Liver (tissue), 3 donors: ENCODE measurements around the gene NQO2.

ENCODE experiments used
- ATF3 ChIP-seq: IDR thresholded peaks from 2 replicates; pipeline ENCODE4 v1.6.1; 2016; ENCODE audit warnings: antibody characterized with exemption
- EGR1 ChIP-seq, 2 donors: IDR thresholded peaks; 2 replicates each; pipeline ENCODE4 v1.6.1; 2016 to 2018; ENCODE audit warnings: antibody characterized with exemption in 2 of 2, low read depth in 2 of 2
- FOXA1 ChIP-seq: IDR thresholded peaks from 2 replicates; pipeline ENCODE4 v1.6.1; 2016; ENCODE audit warnings: antibody characterized with exemption
- HNF4G ChIP-seq: IDR thresholded peaks from 2 replicates; pipeline ENCODE4 v1.6.1; 2016; ENCODE audit warnings: antibody characterized with exemption
- RAD21 ChIP-seq, 2 donors: IDR thresholded peaks; 2 replicates each; pipeline ENCODE4 v1.6.1; 2016; ENCODE audit warnings: antibody characterized with exemption in 2 of 2, mild to moderate bottlenecking in 2 of 2
- SP1 ChIP-seq: IDR thresholded peaks from 2 replicates; pipeline ENCODE4 v1.6.1; 2018; ENCODE audit warnings: antibody characterized with exemption, mild to moderate bottlenecking
- TAF1 ChIP-seq: conservative IDR thresholded peaks from 2 replicates; pipeline ENCODE4 v1.6.1; 2016; ENCODE audit warnings: antibody characterized with exemption, mild to moderate bottlenecking
- YY1 ChIP-seq: IDR thresholded peaks from 2 replicates; pipeline ENCODE4 v1.6.1; 2016; ENCODE audit warnings: antibody characterized with exemption, mild to moderate bottlenecking
- TF ChIP-seq, protein P1 (sequence below): fragments of 150-350 bp; IDR thresholded peaks from 2 replicates; pipeline ENCODE4 v1.5.1; 2017; ENCODE audit warnings: improper control_type of control experiment, low read depth, low read length; ENCODE audit not compliant: missing input control
- TF ChIP-seq, protein P2 (sequence below): IDR thresholded peaks from 2 replicates; pipeline ENCODE4 v1.6.1; 2016; ENCODE audit warnings: antibody characterized with exemption
- TF ChIP-seq, protein P3 (sequence below): IDR thresholded peaks from 2 replicates; pipeline ENCODE4 v1.6.1; 2016; ENCODE audit warnings: antibody characterized with exemption, mild to moderate bottlenecking
- donor health status: healthy.
- donor health status: healthy.

GRCh38 chr6:3031857-3032640 lies 32.4 kb downstream of the NQO2 start:
- TF ChIP-seq, protein P1, sequence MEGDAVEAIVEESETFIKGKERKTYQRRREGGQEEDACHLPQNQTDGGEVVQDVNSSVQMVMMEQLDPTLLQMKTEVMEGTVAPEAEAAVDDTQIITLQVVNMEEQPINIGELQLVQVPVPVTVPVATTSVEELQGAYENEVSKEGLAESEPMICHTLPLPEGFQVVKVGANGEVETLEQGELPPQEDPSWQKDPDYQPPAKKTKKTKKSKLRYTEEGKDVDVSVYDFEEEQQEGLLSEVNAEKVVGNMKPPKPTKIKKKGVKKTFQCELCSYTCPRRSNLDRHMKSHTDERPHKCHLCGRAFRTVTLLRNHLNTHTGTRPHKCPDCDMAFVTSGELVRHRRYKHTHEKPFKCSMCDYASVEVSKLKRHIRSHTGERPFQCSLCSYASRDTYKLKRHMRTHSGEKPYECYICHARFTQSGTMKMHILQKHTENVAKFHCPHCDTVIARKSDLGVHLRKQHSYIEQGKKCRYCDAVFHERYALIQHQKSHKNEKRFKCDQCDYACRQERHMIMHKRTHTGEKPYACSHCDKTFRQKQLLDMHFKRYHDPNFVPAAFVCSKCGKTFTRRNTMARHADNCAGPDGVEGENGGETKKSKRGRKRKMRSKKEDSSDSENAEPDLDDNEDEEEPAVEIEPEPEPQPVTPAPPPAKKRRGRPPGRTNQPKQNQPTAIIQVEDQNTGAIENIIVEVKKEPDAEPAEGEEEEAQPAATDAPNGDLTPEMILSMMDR: no peak
- no peak for TF ChIP-seq EGR1 (IDR thresholded peaks at IDR 0.05; ENCODE audit: low read depth in 2 of 2)
- TF ChIP-seq TAF1: no peak
- no peak for TF ChIP-seq HNF4G
- no peak for TF ChIP-seq YY1
- TF ChIP-seq, protein P2, sequence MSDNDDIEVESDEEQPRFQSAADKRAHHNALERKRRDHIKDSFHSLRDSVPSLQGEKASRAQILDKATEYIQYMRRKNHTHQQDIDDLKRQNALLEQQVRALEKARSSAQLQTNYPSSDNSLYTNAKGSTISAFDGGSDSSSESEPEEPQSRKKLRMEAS: no peak
- no peak for TF ChIP-seq SP1
- TF ChIP-seq FOXA1: no peak
- no peak for TF ChIP-seq ATF3
- TF ChIP-seq RAD21 (IDR thresholded peaks at IDR 0.05): no peak
- TF ChIP-seq, protein P3, sequence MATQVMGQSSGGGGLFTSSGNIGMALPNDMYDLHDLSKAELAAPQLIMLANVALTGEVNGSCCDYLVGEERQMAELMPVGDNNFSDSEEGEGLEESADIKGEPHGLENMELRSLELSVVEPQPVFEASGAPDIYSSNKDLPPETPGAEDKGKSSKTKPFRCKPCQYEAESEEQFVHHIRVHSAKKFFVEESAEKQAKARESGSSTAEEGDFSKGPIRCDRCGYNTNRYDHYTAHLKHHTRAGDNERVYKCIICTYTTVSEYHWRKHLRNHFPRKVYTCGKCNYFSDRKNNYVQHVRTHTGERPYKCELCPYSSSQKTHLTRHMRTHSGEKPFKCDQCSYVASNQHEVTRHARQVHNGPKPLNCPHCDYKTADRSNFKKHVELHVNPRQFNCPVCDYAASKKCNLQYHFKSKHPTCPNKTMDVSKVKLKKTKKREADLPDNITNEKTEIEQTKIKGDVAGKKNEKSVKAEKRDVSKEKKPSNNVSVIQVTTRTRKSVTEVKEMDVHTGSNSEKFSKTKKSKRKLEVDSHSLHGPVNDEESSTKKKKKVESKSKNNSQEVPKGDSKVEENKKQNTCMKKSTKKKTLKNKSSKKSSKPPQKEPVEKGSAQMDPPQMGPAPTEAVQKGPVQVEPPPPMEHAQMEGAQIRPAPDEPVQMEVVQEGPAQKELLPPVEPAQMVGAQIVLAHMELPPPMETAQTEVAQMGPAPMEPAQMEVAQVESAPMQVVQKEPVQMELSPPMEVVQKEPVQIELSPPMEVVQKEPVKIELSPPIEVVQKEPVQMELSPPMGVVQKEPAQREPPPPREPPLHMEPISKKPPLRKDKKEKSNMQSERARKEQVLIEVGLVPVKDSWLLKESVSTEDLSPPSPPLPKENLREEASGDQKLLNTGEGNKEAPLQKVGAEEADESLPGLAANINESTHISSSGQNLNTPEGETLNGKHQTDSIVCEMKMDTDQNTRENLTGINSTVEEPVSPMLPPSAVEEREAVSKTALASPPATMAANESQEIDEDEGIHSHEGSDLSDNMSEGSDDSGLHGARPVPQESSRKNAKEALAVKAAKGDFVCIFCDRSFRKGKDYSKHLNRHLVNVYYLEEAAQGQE: no peak
